Right lobe of liver (tissue), 6 donors: ENCODE data around the gene C2orf76. TPM values are rescaled to one million over a fixed set of nuclear protein-coding genes. Genes with fewer than 3 reads are reported as not detected.

Source experiments
- ATAC-seq, 4 donors: fragments of 200-7000 bp; cut with Tn5 transposase; one replicate each; pipeline ENCODE4 v1.9.1; 2020; ENCODE audit warnings: mild to moderate bottlenecking in 4 of 4, moderate library complexity in 4 of 4
- DNase-seq, 3 donors: peaks; one replicate each; pipeline ENCODE4 v3.0.0-alpha.2; 2020
- H3K27ac ChIP-seq, 3 donors: fragments of 200-600 bp; one replicate each; pipeline ENCODE4 v1.8.0; 2022
- H3K27me3 ChIP-seq, 2 donors: fragments of 200-600 bp; one replicate each; pipeline ENCODE4 v1.8.0; 2022
- H3K36me3 ChIP-seq, 4 donors: fragments of 200-600 bp; sonication (generic) in 1 of 4; one replicate each; pipeline versions ENCODE4 v1.5.1 to v1.8.0; 2017 to 2022; ENCODE audit warnings: control low read depth in 1 of 4
- H3K4me1 ChIP-seq, 4 donors: fragments of 200-600 bp; sonication (generic) in 1 of 4; one replicate each; pipeline versions ENCODE4 v1.5.1 to v1.8.0; 2017 to 2022; ENCODE audit warnings: control low read depth in 1 of 4
- H3K4me3 ChIP-seq, 3 donors: fragments of 200-600 bp; one replicate each; pipeline ENCODE4 v1.8.0; 2022
- H3K9me3 ChIP-seq, 4 donors: fragments of 200-600 bp; sonication (generic) in 1 of 4; one replicate each; pipeline versions ENCODE4 v1.5.1 to v1.8.0; 2017 to 2022; ENCODE audit warnings: control low read depth in 1 of 4
- POLR2A ChIP-seq: fragments of 450-650 bp; IDR thresholded peaks from one replicate; pipeline ENCODE4 v1.6.1; 2017; ENCODE audit warnings: antibody characterized with exemption, mild to moderate bottlenecking
- WGBS: methylation state at CpG from one replicate; pipeline ENCODE4 v1.1.6; 2018; ENCODE audit warnings: low coverage, low lambda C conversion rate; ENCODE audit not compliant: insufficient coverage; ENCODE audit errors: missing lambda C conversion rate; 5-methylcytosine and 5-hydroxymethylcytosine counted together
- intact Hi-C, 2 donors: fragments of 100-400 bp; cut with DNase I; formaldehyde crosslinking; loops; one replicate each; pipeline versions ENCODE4 v1.11.2 to v1.14.1; 2022
- total RNA-seq, 6 experiments: library from RNA; depleted of rRNA in 2 of 6; stranded (reverse); fragments of >200 nt in 2 of 6; fragmentation: NEBNext Ultra II Directional in 3 of 6; extraction: Animal tissue kit (Norgen Biotek cat#: 25700) in 3 of 6; gene quantifications; one replicate each; pipeline versions ENCODE4 v1.1.0 to v1.2.4, GENCODE V29; 2016 to 2023
- TF ChIP-seq, protein P1 (sequence below), 4 donors: fragments of 200-600 bp in 3 of 4; fragments of 450-650 bp in 1 of 4; IDR thresholded peaks; one replicate each; pipeline versions ENCODE4 v1.5.1 to v1.8.0; 2016 to 2022; ENCODE audit warnings: antibody characterized with exemption in 4 of 4, mild to moderate bottlenecking in 2 of 4
- donor health status: DM: no; HTN: yes; CAD: no.
- donor health status: DM: no; HTN: no; CAD: no.
- donor health status: DM: no; HTN: no; CAD: no.
- donor health status: DM: no; HTN: yes; CAD: no.
- donor health status: DM: no; HTN: yes; CAD: no.

Gene C2orf76
- total RNA-seq, 6 experiments from 2014 or later = 2.6 to 5.5 (median 3.5) TPM

DNA sequence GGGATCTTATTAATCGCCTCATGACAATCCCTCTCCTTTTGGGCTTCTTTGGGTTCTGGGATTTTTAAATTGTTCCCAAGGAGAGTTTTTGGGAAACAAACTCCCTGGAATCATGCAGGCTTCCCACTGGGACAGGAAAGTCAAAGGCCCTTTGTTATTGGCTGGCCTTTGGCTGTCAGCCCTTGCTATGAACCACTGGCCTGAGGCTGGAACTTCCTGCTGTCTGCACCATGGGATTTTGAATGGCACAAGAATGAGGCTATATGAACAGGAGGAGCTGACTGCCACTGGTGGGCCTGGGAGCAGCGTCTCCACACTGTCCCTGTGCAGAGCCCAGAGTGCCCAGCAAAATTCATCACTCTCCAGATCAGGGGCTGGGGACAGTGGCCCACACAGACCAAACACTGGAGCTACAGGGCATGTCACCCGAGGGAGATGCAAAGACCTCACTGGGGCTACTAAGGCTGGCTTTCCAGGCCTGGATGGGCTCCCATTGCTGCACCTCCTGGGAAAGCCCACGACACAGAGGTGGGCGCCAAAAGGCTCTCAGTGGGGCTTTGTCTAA is 107.3 kb downstream of the C2orf76 start:
- H3K36me3 ChIP-seq = peaks cover 0 to 81% (median 40%) of the 10 kb centered on the region in 4 donors
- no peak overlapping the region for H3K4me3 ChIP-seq
- intact Hi-C loops = no loop called here
- no peaks in the 10 kb centered on the region for H3K4me1 ChIP-seq
- 100% methylated on average over 1 of the region's 5 CpGs for WGBS
- H3K9me3 ChIP-seq = no peaks in the 10 kb centered on the region
- no peak for TF ChIP-seq POLR2A
- TF ChIP-seq, protein P1, sequence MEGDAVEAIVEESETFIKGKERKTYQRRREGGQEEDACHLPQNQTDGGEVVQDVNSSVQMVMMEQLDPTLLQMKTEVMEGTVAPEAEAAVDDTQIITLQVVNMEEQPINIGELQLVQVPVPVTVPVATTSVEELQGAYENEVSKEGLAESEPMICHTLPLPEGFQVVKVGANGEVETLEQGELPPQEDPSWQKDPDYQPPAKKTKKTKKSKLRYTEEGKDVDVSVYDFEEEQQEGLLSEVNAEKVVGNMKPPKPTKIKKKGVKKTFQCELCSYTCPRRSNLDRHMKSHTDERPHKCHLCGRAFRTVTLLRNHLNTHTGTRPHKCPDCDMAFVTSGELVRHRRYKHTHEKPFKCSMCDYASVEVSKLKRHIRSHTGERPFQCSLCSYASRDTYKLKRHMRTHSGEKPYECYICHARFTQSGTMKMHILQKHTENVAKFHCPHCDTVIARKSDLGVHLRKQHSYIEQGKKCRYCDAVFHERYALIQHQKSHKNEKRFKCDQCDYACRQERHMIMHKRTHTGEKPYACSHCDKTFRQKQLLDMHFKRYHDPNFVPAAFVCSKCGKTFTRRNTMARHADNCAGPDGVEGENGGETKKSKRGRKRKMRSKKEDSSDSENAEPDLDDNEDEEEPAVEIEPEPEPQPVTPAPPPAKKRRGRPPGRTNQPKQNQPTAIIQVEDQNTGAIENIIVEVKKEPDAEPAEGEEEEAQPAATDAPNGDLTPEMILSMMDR (IDR thresholded peaks at IDR 0.05) = no peak
- ATAC-seq = no peak
- H3K27me3 ChIP-seq = no peaks in the 10 kb centered on the region
- H3K27ac ChIP-seq = no peak overlapping the region
- no peak for DNase-seq

DNA sequence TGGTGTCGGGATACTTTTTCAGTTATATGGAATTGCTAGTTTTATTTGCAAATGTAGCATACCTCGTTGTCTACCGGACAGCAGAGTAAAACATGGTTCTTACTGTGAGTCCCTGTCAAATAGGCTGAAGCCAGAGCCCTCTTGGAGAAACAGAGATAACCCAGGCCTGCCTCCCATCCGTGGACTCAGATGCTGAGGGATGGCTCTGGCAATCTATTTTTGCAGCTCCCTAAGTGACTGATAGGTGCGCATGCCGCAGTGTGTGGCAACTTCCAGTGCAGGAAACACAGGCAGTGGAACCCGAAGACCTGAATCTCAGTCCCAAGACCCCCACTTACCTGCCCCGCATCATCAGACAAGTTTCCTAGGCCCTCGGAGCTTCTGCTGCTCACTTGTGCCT is 109.4 kb downstream of the C2orf76 start:
- 91% methylated on average over 6 of the region's 9 CpGs for WGBS
- no peak for TF ChIP-seq POLR2A
- TF ChIP-seq, protein P1 (IDR thresholded peaks at IDR 0.05) = no peak
- Histone ChIP-seq H3K9me3 (no peaks in the 10 kb centered on the region), H3K4me3 (no peak overlapping the region), H3K27ac (no peak overlapping the region), H3K36me3 (peaks cover 0 to 73% (median 34%) of the 10 kb centered on the region in 4 donors), H3K4me1 (no peaks in the 10 kb centered on the region), H3K27me3 (no peaks in the 10 kb centered on the region)
- intact Hi-C loops = no loop called here
- ATAC-seq = no peak
- no peak for DNase-seq

DNA sequence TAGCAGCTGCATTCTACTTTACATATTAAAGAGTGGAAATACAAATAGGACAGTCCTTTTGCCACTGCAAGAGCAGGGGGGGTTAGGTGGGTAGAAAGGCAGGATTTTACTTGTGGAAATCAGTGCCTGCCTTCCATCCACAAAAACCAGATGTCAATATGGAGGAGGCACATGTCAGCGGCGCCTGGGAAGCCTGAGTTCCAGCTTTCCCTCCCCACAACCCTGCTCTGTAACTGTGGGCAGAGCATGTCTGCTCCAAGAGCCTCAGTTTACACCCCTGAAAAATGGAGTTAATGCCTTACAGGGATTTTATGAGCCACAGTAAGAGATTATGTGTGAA is 110.1 kb downstream of the C2orf76 start:
- no peak overlapping the region for H3K4me3 ChIP-seq
- 94% methylated on average over 2 of the region's 2 CpGs for WGBS
- DNase-seq (no peak), ATAC-seq (no peak)
- no peaks in the 10 kb centered on the region for H3K9me3 ChIP-seq
- H3K27ac ChIP-seq = no peak overlapping the region
- H3K4me1 ChIP-seq = peaks cover 0 to 2% (median 0%) of the 10 kb centered on the region in 4 donors
- peaks cover 0 to 74% (median 35%) of the 10 kb centered on the region in 4 donors for H3K36me3 ChIP-seq
- TF ChIP-seq, protein P1 (IDR thresholded peaks at IDR 0.05) = no peak
- TF ChIP-seq POLR2A = no peak
- H3K27me3 ChIP-seq = no peaks in the 10 kb centered on the region
- intact Hi-C loops = no loop called here

DNA sequence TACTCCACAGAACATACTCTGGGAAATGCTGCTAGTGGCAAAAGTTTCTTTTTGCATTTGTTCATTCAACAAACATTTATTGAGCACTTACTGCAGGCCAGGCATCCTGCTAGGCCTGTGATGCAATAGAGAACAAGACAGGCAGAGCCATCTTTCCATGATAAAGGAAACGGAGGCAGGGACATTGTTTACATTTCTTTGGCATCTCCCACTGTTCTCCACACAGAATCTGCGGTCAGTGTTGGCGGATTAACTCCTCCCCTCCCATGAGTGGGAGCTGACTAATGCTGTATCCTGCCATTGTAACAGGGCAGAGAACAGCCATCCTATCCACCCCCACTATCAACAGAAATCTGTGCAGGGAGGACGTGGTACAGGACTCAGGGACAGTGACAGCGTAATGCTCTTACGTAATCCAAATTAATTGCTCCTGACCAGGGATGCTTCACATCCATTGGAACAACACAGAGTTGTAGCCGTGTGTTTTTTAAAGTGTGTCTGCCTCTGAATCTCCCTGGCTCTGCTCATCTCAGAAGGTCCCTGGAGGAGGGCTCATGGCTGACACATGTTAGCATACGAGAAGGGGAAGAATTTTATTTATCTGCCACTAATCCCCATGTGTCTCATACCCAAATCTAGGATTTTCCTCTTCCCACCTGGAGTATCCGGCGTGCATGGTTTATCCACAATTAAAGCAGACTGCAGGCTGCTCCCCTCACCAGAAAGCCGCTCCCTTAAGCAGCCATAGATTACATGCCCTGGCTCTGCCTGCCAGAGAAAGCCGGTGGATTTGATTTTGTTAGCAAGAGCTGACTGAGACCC is 110.7 kb downstream of the C2orf76 start:
- ATAC-seq (peak; percentile 43 to 94 (median 58)), DNase-seq (no peak)
- H3K27me3 ChIP-seq = no peaks in the 10 kb centered on the region
- TF ChIP-seq POLR2A = no peak
- TF ChIP-seq, protein P1 (IDR thresholded peaks at IDR 0.05) = no peak
- H3K4me1 ChIP-seq = peaks cover 0 to 6% (median 0%) of the 10 kb centered on the region in 4 donors
- no peak overlapping the region for H3K4me3 ChIP-seq
- intact Hi-C loops = no loop called here
- H3K9me3 ChIP-seq = no peaks in the 10 kb centered on the region
- no peak overlapping the region for H3K27ac ChIP-seq
- H3K36me3 ChIP-seq = peaks cover 0 to 70% (median 35%) of the 10 kb centered on the region in 4 donors
- 45% methylated on average over 9 of the region's 12 CpGs for WGBS
